DOHH2 (cell line): ENCODE results near the gene YAE1.

Experiments used
- CTCF ChIP-seq: fragments of 200-600 bp; sonication (generic); IDR thresholded peaks from one replicate; pipeline ENCODE4 v1.5.1; 2014; ENCODE audit warnings: antibody characterized with exemption, mild to moderate bottlenecking, low read depth, low read length; ENCODE audit not compliant: poor library complexity, severe bottlenecking
- EZH2phosphoT487 ChIP-seq: fragments of 200-600 bp; sonication (generic); IDR thresholded peaks from 2 replicates; pipeline ENCODE4 v1.6.1; 2017; ENCODE audit warnings: borderline replicate concordance, mild to moderate bottlenecking, antibody characterized with exemption, low read length, moderate library complexity, mixed read lengths

- TF ChIP-seq CTCF (no peak), EZH2phosphoT487 (no peak)
These were observed 47.4 kb downstream of the YAE1 start for GRCh38 chr7:39613577-39613976.
